GM10266 (cell line): ENCODE measurements around the gene DYNLT4.

Source experiments
- DNase-seq: peaks from one replicate; pipeline ENCODE4 v3.0.0; 2012; ENCODE audit errors: extremely low spot score
- CTCF ChIP-seq: IDR thresholded peaks from 2 replicates; pipeline ENCODE4 v1.5.1; 2012; ENCODE audit warnings: mild to moderate bottlenecking, low read depth; ENCODE audit not compliant: control insufficient read depth, insufficient read depth; ENCODE audit errors: missing control alignments

DYNLT4 gene

GRCh38 chr1:44784094-44785028, 22.8 kb downstream of the DYNLT4 start:
- peak; percentile 26 for TF ChIP-seq CTCF
- DNase-seq = peak; percentile 66

DNA sequence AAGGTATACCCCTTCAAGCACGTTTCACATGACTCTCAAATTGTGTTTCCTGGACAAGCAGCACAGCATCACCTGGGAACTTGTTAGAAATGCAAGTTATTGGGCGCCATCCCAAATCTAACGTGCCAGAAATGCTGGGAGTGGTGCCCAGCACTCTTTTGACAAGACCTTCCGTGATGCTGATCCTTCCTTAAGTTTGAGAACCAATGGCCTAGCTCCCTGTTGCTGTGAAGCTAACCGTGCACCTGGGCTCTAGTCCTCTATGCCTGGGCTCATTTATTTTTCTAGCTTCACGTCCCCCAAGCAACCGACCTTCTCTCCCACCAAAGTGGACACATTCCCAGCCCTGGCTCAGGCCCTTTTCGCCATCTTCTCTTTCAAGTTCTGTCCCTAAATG, 23.5 kb downstream of the DYNLT4 start:
- no peak for DNase-seq
- no peak for TF ChIP-seq CTCF

- no peak for TF ChIP-seq CTCF
- no peak for DNase-seq
Observed at GRCh38 chr1:44780583-44781121, 26.5 kb downstream of the DYNLT4 start.

DNA sequence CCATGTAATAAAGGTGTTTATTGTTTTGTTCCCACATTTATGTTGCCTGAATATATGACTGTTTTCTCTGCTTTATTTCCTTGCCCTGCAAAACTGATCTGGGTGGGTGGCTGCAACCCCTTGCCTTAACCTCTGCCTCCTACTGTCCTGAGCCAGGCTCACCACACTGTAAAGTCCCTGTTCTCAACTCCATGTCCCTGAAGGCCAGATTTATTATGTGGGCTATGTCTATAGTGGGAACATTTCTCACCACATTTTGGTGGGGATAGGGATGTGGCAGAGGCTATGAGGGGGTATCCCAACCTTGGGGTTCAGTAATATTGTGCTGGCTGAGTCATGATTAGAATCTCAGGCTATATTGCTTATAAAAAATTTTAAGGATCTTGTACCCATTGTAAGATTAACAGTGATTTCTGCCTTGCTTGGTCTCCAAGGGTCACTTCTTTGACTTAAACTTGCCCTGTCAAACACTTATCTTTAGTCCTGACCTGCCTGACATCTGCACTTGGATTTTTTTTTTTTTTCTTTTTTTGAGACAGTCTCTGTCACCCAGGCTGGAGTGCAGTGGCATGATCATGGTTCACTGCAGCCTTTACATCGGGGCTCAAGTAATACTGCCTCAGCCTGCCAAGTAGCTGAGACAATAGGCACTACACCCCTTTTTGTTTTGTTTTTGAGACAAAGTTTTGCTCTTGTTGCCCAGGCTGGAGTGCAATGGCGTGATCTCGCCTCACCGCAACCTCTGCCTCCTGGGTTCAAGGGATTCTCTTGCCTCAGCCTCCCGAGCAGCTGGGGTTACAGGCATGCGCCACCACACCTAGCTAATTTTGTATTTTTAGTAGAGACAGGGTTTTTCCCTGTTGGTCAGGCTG, 28.2 kb downstream of the DYNLT4 start:
- no peak for TF ChIP-seq CTCF
- no peak for DNase-seq

- no peak for TF ChIP-seq CTCF
Observed at GRCh38 chr1:44777969-44778635, 29.0 kb downstream of the DYNLT4 start.

GRCh38 chr1:44777547-44777946, 29.6 kb downstream of the DYNLT4 start:
- no peak for TF ChIP-seq CTCF
- no peak for DNase-seq

More at GRCh38 chr1:44777969-44778635, 29.0 kb downstream of the DYNLT4 start:
- no peak for DNase-seq
